HAP-1 (cell line): Measurements from ENCODE around the gene SIKE1.

ENCODE experiments used
- DNase-seq, 2 experiments: peaks; one replicate each; pipeline ENCODE4 v3.0.0-alpha.2; 2016 to 2020; ENCODE audit warnings: low spot score in 2 of 2
- H3K27me3 ChIP-seq: fragments of 250-450 bp; sonication (Bioruptor Pico); 2 replicates; pipeline ENCODE4 v1.5.1; 2020; ENCODE audit warnings: low read depth, mild to moderate bottlenecking, moderate library complexity
- H3K36me3 ChIP-seq: fragments of 250-450 bp; sonication (Bioruptor Pico); replicated peaks from 2 replicates; pipeline ENCODE4 v1.5.1; 2020; ENCODE audit warnings: mild to moderate bottlenecking
- H3K4me1 ChIP-seq: fragments of 250-450 bp; sonication (Bioruptor Pico); 2 replicates; pipeline ENCODE4 v1.5.1; 2020; ENCODE audit warnings: mild to moderate bottlenecking
- H3K4me3 ChIP-seq: fragments of 250-450 bp; sonication (Bioruptor Pico); 2 replicates; pipeline ENCODE4 v1.5.1; 2020; ENCODE audit warnings: mild to moderate bottlenecking, moderate library complexity
- H3K9me3 ChIP-seq: fragments of 250-450 bp; sonication (Bioruptor Pico); 2 replicates; pipeline ENCODE4 v1.5.1; 2020; ENCODE audit warnings: mild to moderate bottlenecking, moderate library complexity
- in situ Hi-C: fragments of 300-500 bp; cut with MboI; formaldehyde crosslinking; loops from 3 replicates; pipeline ENCODE4 v1.14.3; 2020; ENCODE audit warnings: low sequenced_read_pairs, inconsistent platforms, mixed read lengths

Gene SIKE1

DNA sequence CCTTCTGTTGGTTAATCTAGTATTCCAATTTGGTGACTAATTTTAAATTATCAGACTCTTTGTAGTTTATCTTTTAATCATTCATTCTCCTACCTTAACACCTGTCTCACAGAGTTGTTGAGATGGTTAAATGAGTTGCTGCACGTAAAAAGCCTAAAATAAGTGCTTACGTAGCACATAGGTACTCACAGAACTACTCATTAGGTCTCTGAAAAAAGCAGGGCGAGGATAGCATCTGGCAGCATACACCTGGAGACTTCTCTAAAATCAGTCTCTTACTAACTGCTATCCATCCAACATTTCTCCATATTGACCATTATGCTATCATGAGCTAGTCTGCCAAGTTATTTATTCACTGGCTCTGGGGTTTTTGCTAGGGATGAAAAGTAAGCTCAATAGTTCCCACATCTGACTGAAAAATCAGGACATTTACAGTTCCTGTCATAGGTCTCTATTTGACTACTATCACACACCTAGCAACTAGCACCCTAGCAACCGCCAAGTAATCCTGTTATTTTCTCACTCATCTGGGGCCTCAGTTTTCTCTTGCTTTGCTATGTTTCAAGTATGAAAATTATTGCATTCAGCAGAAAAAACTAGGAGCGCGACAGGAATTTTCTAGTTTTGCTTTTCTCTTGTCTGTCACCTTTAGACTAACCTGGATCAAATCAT is 33.9 kb downstream of the SIKE1 start:
- in situ Hi-C loops, result no loop called here
- H3K36me3 ChIP-seq, result peaks cover 74% of the 10 kb centered on the region
- DNase-seq, result no peak
- H3K4me3 ChIP-seq, result no peak overlapping the region
- no peaks in the 10 kb centered on the region for H3K9me3 ChIP-seq
- H3K4me1 ChIP-seq, result no peaks in the 10 kb centered on the region
- no peaks in the 10 kb centered on the region for H3K27me3 ChIP-seq

DNA sequence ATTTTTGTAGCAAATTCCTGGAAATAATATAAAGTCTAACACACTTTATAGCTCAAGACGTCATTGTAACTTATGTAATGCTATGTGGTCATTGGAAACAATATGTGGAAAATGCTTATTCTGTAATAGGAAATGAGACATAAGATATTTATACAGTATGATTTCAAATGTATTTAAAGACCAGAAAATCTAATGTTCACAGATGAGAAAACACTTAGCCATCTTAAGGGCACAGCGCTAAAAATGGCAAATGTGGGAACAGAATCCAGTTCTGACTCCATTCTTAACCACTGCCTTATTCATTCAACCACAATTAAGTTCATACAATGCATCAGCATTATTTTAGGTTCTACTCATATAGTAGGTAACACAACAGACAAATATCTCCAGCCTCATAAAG is 35.2 kb downstream of the SIKE1 start:
- H3K4me3 ChIP-seq, result no peak overlapping the region
- H3K36me3 ChIP-seq, result peaks cover 77% of the 10 kb centered on the region
- H3K4me1 ChIP-seq, result no peaks in the 10 kb centered on the region; the same call in 1 of the 2 replicates
- in situ Hi-C loops, result no loop called here
- no peak for DNase-seq
- H3K27me3 ChIP-seq, result no peaks in the 10 kb centered on the region
- H3K9me3 ChIP-seq, result no peaks in the 10 kb centered on the region

GRCh38 chr1:114741963-114742746 is 38.3 kb downstream of the SIKE1 start:
- in situ Hi-C loops, result no loop called here

DNA sequence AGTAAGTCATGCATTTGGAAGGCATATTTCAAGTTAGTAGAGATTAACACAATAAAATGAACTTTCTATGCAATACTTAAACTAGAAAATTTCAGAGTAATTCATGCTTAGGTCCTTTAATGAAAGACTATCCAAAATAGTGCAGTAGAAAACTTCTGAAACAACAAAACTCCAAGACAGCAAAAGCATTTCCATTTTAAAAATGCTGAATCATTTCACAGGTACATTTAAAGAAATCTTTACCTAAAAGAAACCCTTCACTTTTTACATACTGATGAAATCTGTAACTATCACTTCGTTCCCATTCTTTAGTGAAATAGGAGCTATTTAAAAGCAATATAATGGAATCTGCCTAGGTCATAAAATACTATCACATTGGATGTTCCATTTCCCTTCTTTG is 40.2 kb downstream of the SIKE1 start:
- Histone ChIP-seq H3K9me3 (no peaks in the 10 kb centered on the region), H3K4me1 (no peaks in the 10 kb centered on the region; the same call in 1 of the 2 replicates), H3K36me3 (peaks cover 72% of the 10 kb centered on the region), H3K4me3 (no peak overlapping the region), H3K27me3 (no peaks in the 10 kb centered on the region)
- DNase-seq, result no peak
- in situ Hi-C loops, result no loop called here

More at GRCh38 chr1:114741963-114742746, 38.3 kb downstream of the SIKE1 start:
- peaks cover 72% of the 10 kb centered on the region for H3K36me3 ChIP-seq
- no peaks in the 10 kb centered on the region; the same call in 1 of the 2 replicates for H3K4me1 ChIP-seq
- no peaks in the 10 kb centered on the region for H3K9me3 ChIP-seq
- DNase-seq, result no peak
- H3K27me3 ChIP-seq, result no peaks in the 10 kb centered on the region
- no peak overlapping the region for H3K4me3 ChIP-seq

GRCh38 chr1:114737314-114737849 is 43.1 kb downstream of the SIKE1 start:
- Histone ChIP-seq H3K4me3 (no peak overlapping the region), H3K36me3 (peaks cover 87% of the 10 kb centered on the region), H3K27me3 (no peaks in the 10 kb centered on the region), H3K4me1 (no peaks in the 10 kb centered on the region; the same call in 1 of the 2 replicates), H3K9me3 (no peaks in the 10 kb centered on the region)
- no peak for DNase-seq
- in situ Hi-C loops, result no loop called here

- in situ Hi-C loops, result no loop called here
- H3K4me3 ChIP-seq, result no peak overlapping the region
- no peak for DNase-seq
- H3K4me1 ChIP-seq, result no peaks in the 10 kb centered on the region
- no peaks in the 10 kb centered on the region for H3K9me3 ChIP-seq
- no peaks in the 10 kb centered on the region for H3K27me3 ChIP-seq
- peaks cover 93% of the 10 kb centered on the region for H3K36me3 ChIP-seq
Observed at GRCh38 chr1:114735479-114735878, 45.0 kb downstream of the SIKE1 start.

- H3K4me3 ChIP-seq, result no peak overlapping the region
- no peaks in the 10 kb centered on the region for H3K27me3 ChIP-seq
- H3K9me3 ChIP-seq, result no peaks in the 10 kb centered on the region
- in situ Hi-C loops, result no loop called here
- no peak for DNase-seq
- H3K36me3 ChIP-seq, result peaks cover 97% of the 10 kb centered on the region
- no peaks in the 10 kb centered on the region for H3K4me1 ChIP-seq
Observed at GRCh38 chr1:114729782-114730181, 50.7 kb downstream of the SIKE1 start.

GRCh38 chr1:114728553-114728952 is 51.9 kb downstream of the SIKE1 start:
- no peaks in the 10 kb centered on the region for H3K9me3 ChIP-seq
- no peaks in the 10 kb centered on the region for H3K4me1 ChIP-seq
- H3K36me3 ChIP-seq, result peaks cover 97% of the 10 kb centered on the region

DNA sequence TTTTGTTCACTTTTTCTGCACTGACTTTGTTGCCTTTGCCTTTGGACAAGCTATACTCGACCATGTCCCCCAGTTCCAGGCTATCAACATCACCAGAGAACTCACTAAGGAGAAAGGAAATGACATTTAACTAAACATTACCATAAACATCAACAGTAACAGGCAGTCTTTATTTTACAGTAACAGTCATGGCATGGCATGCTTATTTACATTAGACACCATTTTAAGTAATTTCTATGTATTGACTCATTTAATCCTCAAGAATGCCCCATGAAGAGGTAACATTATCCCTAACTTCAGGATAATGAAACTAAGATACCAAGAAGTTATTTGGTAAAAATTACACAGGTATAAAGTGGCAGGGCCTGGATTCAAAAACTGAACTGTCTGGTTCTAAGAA is 55.3 kb downstream of the SIKE1 start:
- Histone ChIP-seq H3K4me1 (no peaks in the 10 kb centered on the region), H3K9me3 (no peaks in the 10 kb centered on the region), H3K27me3 (no peaks in the 10 kb centered on the region), H3K4me3 (no peak overlapping the region), H3K36me3 (peaks cover 97% of the 10 kb centered on the region)
- in situ Hi-C loops, result no loop called here
- no peak for DNase-seq

More at GRCh38 chr1:114728553-114728952, 51.9 kb downstream of the SIKE1 start:
- no peak for DNase-seq
- Histone ChIP-seq H3K4me3 (no peak overlapping the region), H3K27me3 (no peaks in the 10 kb centered on the region)
- in situ Hi-C loops, result no loop called here

GRCh38 chr1:114723915-114724314 is 56.6 kb downstream of the SIKE1 start:
- H3K4me1 ChIP-seq, result no peaks in the 10 kb centered on the region
- no peak overlapping the region for H3K4me3 ChIP-seq
- in situ Hi-C loops, result no loop called here
- no peak for DNase-seq
- H3K36me3 ChIP-seq, result peaks cover 97% of the 10 kb centered on the region
- H3K27me3 ChIP-seq, result no peaks in the 10 kb centered on the region
- no peaks in the 10 kb centered on the region for H3K9me3 ChIP-seq

GRCh38 chr1:114723457-114723856 is 57.0 kb downstream of the SIKE1 start:
- H3K4me1 ChIP-seq, result no peaks in the 10 kb centered on the region
- no peak for DNase-seq
- no peaks in the 10 kb centered on the region for H3K9me3 ChIP-seq
- peaks cover 95% of the 10 kb centered on the region for H3K36me3 ChIP-seq
- no peak overlapping the region for H3K4me3 ChIP-seq
- in situ Hi-C loops, result no loop called here
- H3K27me3 ChIP-seq, result no peaks in the 10 kb centered on the region

DNA sequence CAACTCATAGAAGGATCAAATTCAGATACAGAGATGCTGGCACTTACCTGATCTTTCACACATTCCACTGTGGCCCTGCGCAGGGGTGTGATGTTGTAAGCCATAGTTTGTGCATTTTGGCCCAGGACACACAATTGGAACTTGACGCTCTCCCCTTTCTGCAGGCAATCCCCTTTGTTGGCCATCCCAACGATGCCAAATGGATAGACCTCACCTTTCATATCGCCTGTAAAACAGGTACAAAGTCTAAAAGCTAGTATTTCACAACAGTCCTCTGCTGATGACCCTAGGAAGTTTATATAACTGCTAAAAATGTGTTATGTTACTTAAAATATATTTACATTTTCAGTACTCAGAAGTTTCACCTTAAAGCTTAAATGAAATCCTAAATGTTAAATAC is 60.0 kb downstream of the SIKE1 start:
- peaks cover 75% of the 10 kb centered on the region for H3K36me3 ChIP-seq
- in situ Hi-C loops, result no loop called here

More for the DNA sequence above, 60.0 kb downstream of the SIKE1 start:
- DNase-seq, result no peak
- peaks cover under 1% of the 10 kb centered on the region; the same call in 1 of the 2 replicates for H3K4me1 ChIP-seq
- no peaks in the 10 kb centered on the region for H3K9me3 ChIP-seq
- H3K27me3 ChIP-seq, result no peaks in the 10 kb centered on the region
- no peak overlapping the region for H3K4me3 ChIP-seq
